Muscle layer of colon (tissue), 2 donors: ENCODE data around the gene KRTAP5-9.
"Not testable (repeated sequence)": the region's sequence is repeated elsewhere in the genome, so short reads cannot be mapped to it uniquely, and the experiment has no call there.

Experiments used
- H3K27ac ChIP-seq: one replicate; pipeline ENCODE4 v1.7.0; 2013; ENCODE audit warnings: low read depth, mild to moderate bottlenecking, low read length, moderate library complexity
- H3K27me3 ChIP-seq, 2 donors: one replicate each; pipeline ENCODE4 v1.7.0; 2013; ENCODE audit warnings: low read length in 2 of 2, mild to moderate bottlenecking in 2 of 2; ENCODE audit not compliant: insufficient read depth in 2 of 2, control insufficient read depth in 1 of 2
- H3K36me3 ChIP-seq: one replicate; pipeline ENCODE4 v1.7.0; 2013; ENCODE audit warnings: mild to moderate bottlenecking, low read length; ENCODE audit not compliant: insufficient read depth
- H3K4me1 ChIP-seq: one replicate; pipeline ENCODE4 v1.7.0; 2013; ENCODE audit warnings: mild to moderate bottlenecking, low read length; ENCODE audit not compliant: insufficient read depth
- H3K4me3 ChIP-seq, 2 donors: one replicate each; pipeline ENCODE4 v1.7.0; 2013; ENCODE audit warnings: low read length in 2 of 2, low read depth in 1 of 2, mild to moderate bottlenecking in 1 of 2, moderate library complexity in 1 of 2
- H3K9ac ChIP-seq: one replicate; pipeline ENCODE4 v1.7.0; 2013; ENCODE audit warnings: low read length
- H3K9me3 ChIP-seq: one replicate; pipeline ENCODE4 v1.7.0; 2013; ENCODE audit warnings: mild to moderate bottlenecking, low read length
- donor health status: abdominal sarcoma.
- donor health status: Adenocarcinoma of cecum.

Gene KRTAP5-9

DNA sequence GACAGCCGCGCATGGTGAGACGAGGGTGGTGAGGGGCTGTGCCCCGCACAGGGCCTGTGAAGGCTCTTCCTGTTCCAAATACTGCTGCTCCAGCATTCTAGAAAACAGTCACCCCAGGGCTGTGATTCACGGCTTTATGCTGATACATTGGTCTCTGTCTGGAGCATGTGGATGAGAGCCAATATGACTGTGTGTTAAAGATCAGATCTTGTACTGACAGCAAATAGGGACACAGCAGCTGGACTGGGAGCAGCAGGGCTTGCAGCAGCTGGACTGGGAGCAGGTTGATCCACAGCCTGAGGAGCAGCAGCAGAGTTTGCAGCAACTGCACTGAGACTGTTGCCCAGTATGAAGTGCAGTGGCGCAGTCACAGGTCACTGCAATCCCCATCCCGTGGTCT is 31.3 kb downstream of the KRTAP5-9 start:
- not testable (repeated sequence) for H3K9ac ChIP-seq, H3K27ac ChIP-seq, H3K27me3 ChIP-seq, H3K4me3 ChIP-seq, H3K4me1 ChIP-seq, H3K9me3 ChIP-seq, H3K36me3 ChIP-seq

DNA sequence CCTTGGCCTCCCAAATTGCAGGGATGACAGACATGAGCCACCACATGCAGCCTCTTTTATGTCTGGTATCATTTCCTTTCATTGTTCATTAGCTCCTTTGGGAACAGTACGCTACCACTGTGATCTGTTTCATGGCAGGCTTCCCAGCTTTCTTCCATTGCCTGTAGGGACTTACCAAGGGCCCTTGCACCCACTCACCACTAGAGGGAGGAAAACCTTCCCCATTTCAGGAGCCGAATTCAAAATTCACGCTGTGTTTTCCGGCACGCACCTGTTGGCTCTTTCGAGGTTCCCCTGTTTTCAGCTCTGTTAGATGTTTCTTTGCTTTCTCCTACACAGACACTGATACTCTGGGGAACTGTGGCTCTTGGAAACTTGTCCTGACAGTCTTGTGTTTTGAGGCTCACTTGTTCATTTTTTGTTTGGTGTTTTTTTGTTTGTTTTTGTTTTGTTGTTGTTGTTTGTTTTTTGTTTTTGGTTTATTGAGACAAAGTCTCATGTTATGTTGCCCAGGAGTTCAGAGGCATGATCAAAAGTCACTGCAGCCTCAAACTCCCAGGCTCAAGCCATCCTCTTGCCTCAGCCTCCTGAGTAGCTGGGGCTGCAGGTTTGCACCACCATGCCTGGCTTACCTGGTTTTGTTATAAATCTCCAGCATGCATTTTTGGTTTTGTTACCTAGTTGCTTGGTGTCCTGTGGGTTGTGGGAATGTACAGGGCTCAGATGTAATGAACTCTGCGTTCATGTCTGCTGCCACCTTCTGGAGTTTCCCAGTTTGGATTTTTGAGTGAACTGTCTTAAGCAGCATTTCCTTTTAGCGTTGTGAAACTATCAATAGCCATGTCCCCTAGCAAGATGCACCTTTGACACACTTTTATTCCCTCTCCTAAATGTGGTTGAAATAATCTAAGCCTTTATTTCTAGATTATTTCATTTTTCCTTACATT is 32.1 kb downstream of the KRTAP5-9 start:
- Histone ChIP-seq H3K36me3 (no peaks in the 10 kb centered on the region), H3K4me1 (no peaks in the 10 kb centered on the region), H3K9ac (no peak overlapping the region), H3K27ac (no peak overlapping the region), H3K9me3 (no peaks in the 10 kb centered on the region), H3K27me3 (no peaks in the 10 kb centered on the region), H3K4me3 (no peak overlapping the region)

DNA sequence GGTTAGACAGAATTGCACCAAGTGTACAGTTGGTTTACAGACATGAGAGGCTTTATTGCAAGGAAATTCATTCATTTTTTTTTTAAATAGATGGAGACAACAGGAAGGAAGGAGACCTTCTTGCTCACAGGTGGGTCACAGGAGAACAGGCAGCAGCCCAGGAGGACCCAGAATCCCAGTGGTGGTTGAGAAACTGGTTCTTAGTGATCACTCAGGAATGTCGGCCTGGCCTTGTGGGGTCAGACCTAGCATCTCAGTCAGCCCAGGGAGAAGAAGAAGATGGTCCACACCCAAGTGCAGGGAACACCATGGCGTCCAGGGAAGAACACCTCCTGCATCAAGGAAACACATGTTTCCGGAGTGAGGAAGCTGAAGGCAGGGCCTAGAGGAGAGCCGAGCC is 33.6 kb downstream of the KRTAP5-9 start:
- no peaks in the 10 kb centered on the region for H3K9me3 ChIP-seq
- no peaks in the 10 kb centered on the region for H3K36me3 ChIP-seq
- no peak overlapping the region for H3K4me3 ChIP-seq
- no peaks in the 10 kb centered on the region for H3K27me3 ChIP-seq
- no peaks in the 10 kb centered on the region for H3K4me1 ChIP-seq
- no peak overlapping the region for H3K27ac ChIP-seq
- no peak overlapping the region for H3K9ac ChIP-seq

DNA sequence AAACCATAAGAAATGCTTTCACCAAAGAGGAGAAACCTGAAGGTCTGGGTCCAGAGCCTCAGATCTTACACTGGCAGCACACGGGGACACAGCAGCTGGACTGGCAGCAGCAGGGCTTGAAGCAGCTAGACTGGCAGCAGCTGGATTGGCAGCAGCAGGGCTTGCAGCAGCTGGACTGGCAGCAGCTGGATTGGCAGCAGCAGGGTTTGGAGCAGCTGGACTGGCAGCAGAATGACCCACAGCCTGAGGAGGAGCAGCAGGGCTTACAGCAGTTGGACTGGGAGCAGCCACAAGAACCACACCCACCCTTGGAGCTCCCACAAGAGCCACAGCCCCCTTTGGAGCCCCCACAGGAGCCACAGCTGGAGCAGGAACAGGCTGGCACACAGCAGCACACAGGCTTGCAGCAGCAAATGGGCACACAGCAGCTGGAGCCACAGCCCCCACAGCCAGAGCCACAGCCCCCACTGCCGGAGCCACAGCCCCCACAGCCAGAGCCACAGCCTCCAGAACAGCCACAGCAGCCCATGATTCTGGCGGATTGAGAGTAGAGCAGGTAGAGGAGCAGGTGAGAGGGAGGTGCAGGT is 34.2 kb downstream of the KRTAP5-9 start, which contains the start of gene KRTAP5-11:
Gene KRTAP5-11, minus strand, starts transcription at position 567 of the 587 bp plus-strand sequence. Its CDS starts 38 bp downstream, at position 529.
- no peaks in the 10 kb centered on the region for H3K27me3 ChIP-seq
- H3K9me3 ChIP-seq: no peaks in the 10 kb centered on the region
- no peaks in the 10 kb centered on the region for H3K36me3 ChIP-seq
- H3K27ac ChIP-seq: no peak within 1 kb of the TSS
- H3K9ac ChIP-seq: no peak within 1 kb of the TSS
- H3K4me3 ChIP-seq: no peak within 1 kb of the TSS
- H3K4me1 ChIP-seq: no peaks in the 10 kb centered on the region

DNA sequence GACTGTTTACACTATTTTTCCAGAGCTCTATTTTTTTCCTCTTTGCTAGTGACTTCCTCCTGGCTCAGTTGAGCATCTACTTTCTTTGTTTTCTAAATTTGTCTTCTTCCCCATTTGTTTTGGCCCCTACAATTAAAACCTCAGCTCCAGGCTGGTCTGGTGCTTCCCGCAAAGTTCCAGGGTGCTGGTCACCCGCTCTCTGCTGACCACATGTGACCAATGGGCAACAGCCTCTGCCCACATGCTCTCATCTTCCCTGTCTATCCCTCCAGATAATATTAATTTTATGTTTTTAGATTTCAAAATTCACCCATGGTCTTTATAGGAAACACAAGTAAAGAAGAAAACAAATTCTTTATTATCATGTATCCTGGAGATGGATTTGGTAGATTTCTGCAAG is 34.7 kb downstream of the KRTAP5-9 start:
- H3K9me3 ChIP-seq, H3K36me3 ChIP-seq, H3K27ac ChIP-seq, H3K4me3 ChIP-seq, H3K4me1 ChIP-seq, H3K9ac ChIP-seq, H3K27me3 ChIP-seq: not testable (repeated sequence)

DNA sequence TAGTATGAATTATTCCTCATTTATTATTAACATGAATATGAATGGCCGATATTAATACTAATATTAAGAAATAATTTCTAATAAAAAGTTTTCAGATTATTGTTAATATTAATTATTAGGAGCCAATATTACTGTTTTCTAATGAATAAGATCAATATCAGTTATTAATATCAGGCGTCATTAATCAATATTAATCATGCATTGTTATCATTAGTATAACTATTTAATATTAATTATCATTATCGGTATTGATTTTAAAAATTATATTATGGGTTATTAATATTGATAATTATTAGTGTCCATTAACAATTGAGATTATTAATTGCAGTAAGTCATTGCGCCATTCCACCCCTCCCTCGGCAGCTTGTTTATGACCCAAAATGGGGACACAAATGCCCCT is 37.5 kb downstream of the KRTAP5-9 start:
- not testable (repeated sequence) for H3K9me3 ChIP-seq, H3K9ac ChIP-seq, H3K4me3 ChIP-seq, H3K4me1 ChIP-seq, H3K27me3 ChIP-seq, H3K36me3 ChIP-seq, H3K27ac ChIP-seq

DNA sequence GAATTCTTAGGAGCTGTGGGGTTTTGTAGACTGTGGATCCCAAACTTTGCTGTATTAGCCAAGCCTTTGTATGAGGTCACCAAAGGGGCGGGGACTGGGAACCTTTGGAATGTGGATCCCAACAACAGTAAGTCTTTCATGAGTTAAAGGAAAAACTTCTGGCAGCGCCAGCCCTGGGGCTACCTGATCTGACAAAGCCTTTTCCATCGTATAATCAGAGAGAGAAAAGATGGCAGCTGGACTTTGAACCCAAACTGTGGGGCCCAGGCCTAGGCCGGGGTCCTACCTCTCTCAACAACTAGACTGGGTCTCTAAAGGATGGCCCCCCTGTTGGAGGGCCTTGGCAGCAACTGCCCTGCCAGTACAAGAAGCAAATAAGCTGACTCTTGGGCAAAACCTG is 40.1 kb downstream of the KRTAP5-9 start:
- H3K27ac ChIP-seq, H3K27me3 ChIP-seq, H3K4me1 ChIP-seq, H3K9ac ChIP-seq, H3K9me3 ChIP-seq, H3K36me3 ChIP-seq, H3K4me3 ChIP-seq: not testable (repeated sequence)

DNA sequence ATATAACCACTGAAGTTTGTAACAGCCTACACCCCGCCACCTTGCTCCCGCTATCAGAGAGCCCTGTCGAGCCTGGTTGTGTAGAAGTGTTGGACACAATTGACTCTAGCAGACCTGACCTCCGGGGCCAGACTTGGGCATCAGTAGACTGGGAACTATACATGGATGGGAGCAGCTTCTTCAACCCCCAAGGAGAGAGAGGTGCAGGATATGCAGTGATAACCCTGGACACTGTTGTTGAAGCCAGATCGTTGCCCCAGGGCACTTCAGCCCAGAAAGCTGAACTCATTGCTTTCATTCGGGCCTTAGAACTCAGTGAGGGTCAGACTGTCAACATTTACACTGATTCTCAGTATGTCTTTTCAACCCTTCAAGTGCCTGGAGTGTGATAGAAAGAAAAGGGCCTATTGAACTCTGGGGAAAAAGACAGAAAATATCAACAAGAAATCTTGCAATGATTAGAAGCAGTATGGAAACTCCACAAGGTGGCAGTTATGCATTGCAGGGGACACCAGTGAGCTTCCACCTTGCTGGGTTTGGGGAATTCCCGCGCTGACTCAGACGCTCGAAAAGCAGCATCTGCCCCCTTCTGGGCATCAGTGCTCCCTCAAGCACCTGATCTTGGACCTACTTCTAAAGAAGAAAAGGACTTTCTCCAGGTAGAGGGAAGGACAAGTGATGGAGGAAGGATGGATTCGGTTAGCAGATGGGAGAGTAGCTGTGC is 40.8 kb downstream of the KRTAP5-9 start:
- not testable (repeated sequence) for H3K9me3 ChIP-seq, H3K4me1 ChIP-seq, H3K27me3 ChIP-seq, H3K36me3 ChIP-seq, H3K9ac ChIP-seq, H3K27ac ChIP-seq, H3K4me3 ChIP-seq

DNA sequence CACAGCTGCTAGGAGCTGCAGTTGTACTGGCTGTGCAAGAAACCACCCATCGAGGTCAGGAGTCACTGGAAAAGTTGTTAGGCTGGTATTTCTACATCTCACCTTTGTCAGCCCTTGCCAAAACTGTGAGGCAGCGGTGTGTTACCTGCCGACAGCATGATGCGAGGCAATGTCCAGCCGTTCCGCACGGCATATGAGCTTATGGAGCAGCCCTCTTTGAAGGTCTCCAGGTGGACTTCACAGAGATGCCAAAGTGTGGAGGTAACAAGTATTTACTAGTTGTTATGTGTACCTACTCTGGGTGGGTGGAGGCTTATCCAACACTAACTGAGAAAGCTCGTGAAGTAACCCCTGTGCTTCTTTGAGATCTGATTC is 41.3 kb downstream of the KRTAP5-9 start:
- not testable (repeated sequence) for H3K27me3 ChIP-seq, H3K9ac ChIP-seq, H3K27ac ChIP-seq

More for the DNA sequence above, 41.3 kb downstream of the KRTAP5-9 start:
- not testable (repeated sequence) for H3K4me3 ChIP-seq, H3K36me3 ChIP-seq, H3K4me1 ChIP-seq, H3K9me3 ChIP-seq
